ENCODE results near the gene OSCAR. TPM values are rescaled to one million over a fixed set of nuclear protein-coding genes. Genes with fewer than 3 reads are reported as not detected.

Gene OSCAR
- polyA plus RNA-seq (2012; ENCODE audit: insufficient read depth, insufficient read length), result not detected

GRCh38 chr19:54100561-54100960 is at the start of gene OSCAR:
OSCAR (minus strand) TSS chr19:54100803; CDS start chr19:54100792, 11 bp downstream.
- DNase-seq (ENCODE audit: low read depth, low spot score), result no peak
- no peak within 1 kb of the TSS for H3K4me3 ChIP-seq (ENCODE audit: low read length)

GRCh38 chr19:54149021-54149812 is 48.6 kb upstream of the OSCAR start:
- no peak overlapping the region for H3K4me3 ChIP-seq (ENCODE audit: low read length)
- no peak for DNase-seq (ENCODE audit: low read depth, low spot score)

GRCh38 chr19:54148158-54148557 is 47.6 kb upstream of the OSCAR start:
- no peak overlapping the region for H3K4me3 ChIP-seq (ENCODE audit: low read length)
- no peak for DNase-seq (ENCODE audit: low read depth, low spot score)

GRCh38 chr19:54147676-54148075 is 47.1 kb upstream of the OSCAR start:
- DNase-seq (ENCODE audit: low read depth, low spot score), result no peak
- H3K4me3 ChIP-seq (ENCODE audit: low read length), result no peak overlapping the region

GRCh38 chr19:54145541-54146158 is 45.0 kb upstream of the OSCAR start:
- DNase-seq (ENCODE audit: low read depth, low spot score), result no peak
- no peak overlapping the region for H3K4me3 ChIP-seq (ENCODE audit: low read length)

- DNase-seq (ENCODE audit: low read depth, low spot score), result no peak
- H3K4me3 ChIP-seq (ENCODE audit: low read length), result no peak overlapping the region
Measured at GRCh38 chr19:54142166-54142780, 41.7 kb upstream of the OSCAR start.

GRCh38 chr19:54141356-54141755 is 40.8 kb upstream of the OSCAR start:
- no peak overlapping the region for H3K4me3 ChIP-seq (ENCODE audit: low read length)
- DNase-seq (ENCODE audit: low read depth, low spot score), result no peak

GRCh38 chr19:54138489-54139256 is 38.1 kb upstream of the OSCAR start:
- H3K4me3 ChIP-seq (ENCODE audit: low read length), result peak overlapping the region; percentile 66
- DNase-seq (ENCODE audit: low read depth, low spot score), result no peak

- peak within 1 kb of the TSS; percentile 66 for H3K4me3 ChIP-seq (ENCODE audit: low read length)
- no peak for DNase-seq (ENCODE audit: low read depth, low spot score)
Measured at GRCh38 chr19:54137699-54138488, 37.3 kb upstream of the OSCAR start, which contains the start of gene CNOT3. CNOT3 (plus strand) TSS chr19:54137762; CDS start chr19:54142979, 5,217 bp downstream.

GRCh38 chr19:54136864-54137698 is 36.5 kb upstream of the OSCAR start:
- DNase-seq (ENCODE audit: low read depth, low spot score), result peak; percentile 100
- H3K4me3 ChIP-seq (ENCODE audit: low read length), result peak overlapping the region; percentile 66

- peak overlapping the region; percentile 59 for H3K4me3 ChIP-seq (ENCODE audit: low read length)
Measured at GRCh38 chr19:54136086-54136863, 35.7 kb upstream of the OSCAR start.

GRCh38 chr19:54133957-54134590 is 33.5 kb upstream of the OSCAR start:
- DNase-seq (ENCODE audit: low read depth, low spot score), result no peak
- H3K4me3 ChIP-seq (ENCODE audit: low read length), result no peak overlapping the region

More at GRCh38 chr19:54136086-54136863, 35.7 kb upstream of the OSCAR start:
- DNase-seq (ENCODE audit: low read depth, low spot score), result no peak

- H3K4me3 ChIP-seq (ENCODE audit: low read length), result no peak overlapping the region
- peak; percentile 82 for DNase-seq (ENCODE audit: low read depth, low spot score)
Measured at GRCh38 chr19:54133312-54133956, 32.8 kb upstream of the OSCAR start.

- no peak for DNase-seq (ENCODE audit: low read depth, low spot score)
- H3K4me3 ChIP-seq (ENCODE audit: low read length), result no peak overlapping the region
Measured at GRCh38 chr19:54129617-54129996, 29.0 kb upstream of the OSCAR start.

GRCh38 chr19:54128796-54129616 is 28.4 kb upstream of the OSCAR start:
- no peak overlapping the region for H3K4me3 ChIP-seq (ENCODE audit: low read length)
- DNase-seq (ENCODE audit: low read depth, low spot score), result no peak

- H3K4me3 ChIP-seq (ENCODE audit: low read length), result no peak overlapping the region
- DNase-seq (ENCODE audit: low read depth, low spot score), result no peak
Measured at GRCh38 chr19:54128441-54128725, 27.8 kb upstream of the OSCAR start.
